Smooth muscle cell (in vitro differentiated cells): ENCODE results near the gene SCN1A. TPM values are rescaled to one million over a fixed set of nuclear protein-coding genes. Genes with fewer than 3 reads are reported as not detected.

Experiments
- DNase-seq: peaks from one replicate; lab custom pipeline; 2025; ENCODE audit not compliant: unreplicated experiment; lab: John Stamatoyannopoulos, UW
- H2AFZ ChIP-seq: fragments of 200-600 bp; sonication (generic); 2 replicates; pipeline ENCODE4 v1.6.0; 2016; ENCODE audit warnings: antibody characterized with exemption, low read depth, mild to moderate bottlenecking
- H3F3A ChIP-seq: fragments of 200-600 bp; sonication (generic); 2 replicates; pipeline ENCODE4 v1.6.0; 2017; ENCODE audit warnings: antibody characterized with exemption, low read depth
- H3K27ac ChIP-seq: fragments of 200-600 bp; sonication (generic); 2 replicates; pipeline ENCODE4 v1.5.1; 2016; ENCODE audit warnings: low read depth, mild to moderate bottlenecking
- H3K27me3 ChIP-seq: fragments of 200-600 bp; sonication (generic); 2 replicates; pipeline ENCODE4 v1.6.1; 2016; ENCODE audit warnings: low read depth, mild to moderate bottlenecking
- H3K36me3 ChIP-seq: fragments of 200-600 bp; sonication (generic); 2 replicates; pipeline ENCODE4 v1.5.1; 2016; ENCODE audit warnings: low read depth
- H3K4me1 ChIP-seq: fragments of 200-600 bp; sonication (generic); 2 replicates; pipeline ENCODE4 v1.5.1; 2016; ENCODE audit warnings: low read depth
- H3K4me2 ChIP-seq: fragments of 200-600 bp; sonication (generic); 2 replicates; pipeline ENCODE4 v1.6.0; 2016; ENCODE audit warnings: mild to moderate bottlenecking
- H3K4me3 ChIP-seq: fragments of 200-600 bp; sonication (generic); 2 replicates; pipeline ENCODE4 v1.5.1; 2016; ENCODE audit warnings: mild to moderate bottlenecking
- H3K79me2 ChIP-seq: fragments of 200-600 bp; sonication (generic); 2 replicates; pipeline ENCODE4 v1.6.0; 2016; ENCODE audit warnings: low read depth, mild to moderate bottlenecking
- H3K9ac ChIP-seq: fragments of 200-600 bp; sonication (generic); 2 replicates; pipeline ENCODE4 v1.6.0; 2016; ENCODE audit warnings: low read depth
- H3K9me3 ChIP-seq: fragments of 200-600 bp; sonication (generic); replicated peaks from 2 replicates; pipeline ENCODE4 v1.5.1; 2016; ENCODE audit warnings: low read depth
- H4K20me1 ChIP-seq: fragments of 200-600 bp; sonication (generic); 2 replicates; pipeline ENCODE4 v1.6.0; 2016; ENCODE audit warnings: low read depth
- CTCF ChIP-seq: fragments of 200-600 bp; sonication (generic); IDR thresholded peaks from 2 replicates; pipeline ENCODE4 v1.5.1; 2017; ENCODE audit warnings: borderline replicate concordance, mild to moderate bottlenecking, antibody characterized with exemption; ENCODE audit not compliant: insufficient read depth, poor library complexity, severe bottlenecking
- WGBS: methylation state at CpG from one replicate; pipeline ENCODE4 v1.1.7; 2016; ENCODE audit warnings: low lambda C conversion rate; 5-methylcytosine and 5-hydroxymethylcytosine counted together
- polyA plus RNA-seq: library from polyadenylated mRNA; unstranded; fragments of >200 nt; fragmentation: Nextera tagmentation; extraction: Ambion mirVana; gene quantifications from 2 replicates; pipeline ENCODE4 v1.2.1, GENCODE V29; 2016
- total RNA-seq: library from RNA; depleted of rRNA; stranded (reverse); fragments of >200 nt; gene quantifications from 2 replicates; pipeline ENCODE4 v1.2.3, GENCODE V29; 2014

SCN1A gene
- total and polyA plus RNA-seq, 2 experiments from 2014 or later: not detected

- no peak overlapping the region for H3K4me2 ChIP-seq
- H3K27ac ChIP-seq: no peak overlapping the region
- no peaks in the 10 kb centered on the region for H3K9me3 ChIP-seq
- H3F3A ChIP-seq: no peaks in the 10 kb centered on the region
- H3K27me3 ChIP-seq: no peaks in the 10 kb centered on the region
- no peaks in the 10 kb centered on the region for H4K20me1 ChIP-seq
- DNase-seq: no peak
- no peaks in the 10 kb centered on the region for H3K36me3 ChIP-seq
- no peak overlapping the region for H3K9ac ChIP-seq
- no peak overlapping the region for H3K4me3 ChIP-seq
- no peaks in the 10 kb centered on the region for H3K4me1 ChIP-seq
- TF ChIP-seq CTCF: no peak
- no peaks in the 10 kb centered on the region for H3K79me2 ChIP-seq
- no peak overlapping the region for H2AFZ ChIP-seq
Observed at GRCh38 chr2:166152064-166152463, 24.2 kb upstream of the SCN1A start.

- TF ChIP-seq CTCF: no peak
- no peak overlapping the region for H3K4me2 ChIP-seq
- H3K4me3 ChIP-seq: no peak overlapping the region
- no peaks in the 10 kb centered on the region for H3K36me3 ChIP-seq
- WGBS: 81% methylated on average over 7 of the region's 7 CpGs
- H3K79me2 ChIP-seq: no peaks in the 10 kb centered on the region
- no peaks in the 10 kb centered on the region for H4K20me1 ChIP-seq
- DNase-seq: no peak
- H3K9me3 ChIP-seq: no peaks in the 10 kb centered on the region
- no peak overlapping the region for H2AFZ ChIP-seq
- no peaks in the 10 kb centered on the region for H3K4me1 ChIP-seq
- H3K27me3 ChIP-seq: no peaks in the 10 kb centered on the region
- H3K27ac ChIP-seq: no peak overlapping the region
- H3K9ac ChIP-seq: no peak overlapping the region
- H3F3A ChIP-seq: no peaks in the 10 kb centered on the region
Observed at GRCh38 chr2:166148500-166149400, 20.9 kb upstream of the SCN1A start.

GRCh38 chr2:166147883-166148282 is 20.1 kb upstream of the SCN1A start:
- H3K79me2 ChIP-seq: no peaks in the 10 kb centered on the region
- 75% methylated on average over 2 of the region's 2 CpGs for WGBS
- DNase-seq: no peak

More at GRCh38 chr2:166147883-166148282, 20.1 kb upstream of the SCN1A start:
- TF ChIP-seq CTCF: no peak
- Histone ChIP-seq H3K9ac (no peak overlapping the region), H3K4me1 (no peaks in the 10 kb centered on the region), H3K27me3 (no peaks in the 10 kb centered on the region), H3K9me3 (no peaks in the 10 kb centered on the region), H3K36me3 (no peaks in the 10 kb centered on the region), H3K27ac (no peak overlapping the region), H3K4me3 (no peak overlapping the region), H4K20me1 (no peaks in the 10 kb centered on the region), H2AFZ (no peak overlapping the region), H3K4me2 (no peak overlapping the region), H3F3A (no peaks in the 10 kb centered on the region)
